Stimulated activated CD8-positive, alpha-beta memory T cell treated with anti-CD3 and anti-CD28 coated beads, Interleukin-4, amount 100 ng/mL, for 24 hours (primary cell): Measurements from ENCODE around the gene FARP1.
"Not testable (repeated sequence)": the region's sequence is repeated elsewhere in the genome, so short reads cannot be mapped to it uniquely, and the experiment has no call there.

Experiments used
- DNase-seq: peaks from one replicate; pipeline ENCODE4 v3.0.0-alpha.2; 2020; ENCODE audit warnings: low read depth

FARP1 gene

GRCh38 chr13:98366443-98366842 lies 223.5 kb downstream of the FARP1 start:
- no peak for DNase-seq

GRCh38 chr13:98366959-98367358 lies 224.1 kb downstream of the FARP1 start:
- no peak for DNase-seq

GRCh38 chr13:98368019-98368418 lies 225.1 kb downstream of the FARP1 start:
- DNase-seq = no peak

- DNase-seq = not testable (repeated sequence)
Observed at GRCh38 chr13:98369520-98369919, 226.6 kb downstream of the FARP1 start.

- DNase-seq = no peak
Observed at GRCh38 chr13:98370261-98370660, 227.4 kb downstream of the FARP1 start.

GRCh38 chr13:98370806-98371515 lies 228.1 kb downstream of the FARP1 start:
- no peak for DNase-seq

GRCh38 chr13:98371516-98372023 lies 228.7 kb downstream of the FARP1 start:
- DNase-seq = no peak

GRCh38 chr13:98372876-98373275 lies 230.0 kb downstream of the FARP1 start:
- DNase-seq = no peak

GRCh38 chr13:98374750-98375149 lies 231.9 kb downstream of the FARP1 start:
- no peak for DNase-seq

- DNase-seq = no peak
Observed at GRCh38 chr13:98377635-98378378, 234.9 kb downstream of the FARP1 start.

- DNase-seq = no peak
Observed at GRCh38 chr13:98384739-98385138, 241.8 kb downstream of the FARP1 start.

GRCh38 chr13:98385606-98386005 lies 242.7 kb downstream of the FARP1 start:
- DNase-seq = no peak

GRCh38 chr13:98386637-98387036 lies 243.7 kb downstream of the FARP1 start:
- no peak for DNase-seq

GRCh38 chr13:98389319-98389718 lies 246.4 kb downstream of the FARP1 start:
- no peak for DNase-seq

GRCh38 chr13:98390086-98390715 lies 247.3 kb downstream of the FARP1 start:
- no peak for DNase-seq

GRCh38 chr13:98393873-98394272 lies 251.0 kb downstream of the FARP1 start:
- DNase-seq = no peak

GRCh38 chr13:98394820-98395510 lies 252.1 kb downstream of the FARP1 start:
- no peak for DNase-seq

GRCh38 chr13:98396071-98396710 lies 253.3 kb downstream of the FARP1 start:
- no peak for DNase-seq

GRCh38 chr13:98397221-98397620 lies 254.3 kb downstream of the FARP1 start:
- DNase-seq = no peak

GRCh38 chr13:98397861-98398260 lies 255.0 kb downstream of the FARP1 start:
- DNase-seq = no peak

- DNase-seq = no peak
Observed at GRCh38 chr13:98398581-98398980, 255.7 kb downstream of the FARP1 start.

GRCh38 chr13:98399756-98400155 lies 256.9 kb downstream of the FARP1 start:
- no peak for DNase-seq
